GM12872 (cell line): ENCODE measurements around the gene ZFP69.

Experiments
- TF ChIP-seq, protein P1 (sequence below): IDR thresholded peaks from 3 replicates; pipeline ENCODE4 v1.5.1; 2011; ENCODE audit warnings: low read depth, mild to moderate bottlenecking, low read length, moderate library complexity; ENCODE audit not compliant: insufficient read depth

Gene ZFP69

GRCh38 chr1:40476924-40477677, at the start of gene ZFP69:
ZFP69 (plus strand) TSS chr1:40477290; CDS start chr1:40479362, 2,072 bp downstream.
- TF ChIP-seq, protein P1, sequence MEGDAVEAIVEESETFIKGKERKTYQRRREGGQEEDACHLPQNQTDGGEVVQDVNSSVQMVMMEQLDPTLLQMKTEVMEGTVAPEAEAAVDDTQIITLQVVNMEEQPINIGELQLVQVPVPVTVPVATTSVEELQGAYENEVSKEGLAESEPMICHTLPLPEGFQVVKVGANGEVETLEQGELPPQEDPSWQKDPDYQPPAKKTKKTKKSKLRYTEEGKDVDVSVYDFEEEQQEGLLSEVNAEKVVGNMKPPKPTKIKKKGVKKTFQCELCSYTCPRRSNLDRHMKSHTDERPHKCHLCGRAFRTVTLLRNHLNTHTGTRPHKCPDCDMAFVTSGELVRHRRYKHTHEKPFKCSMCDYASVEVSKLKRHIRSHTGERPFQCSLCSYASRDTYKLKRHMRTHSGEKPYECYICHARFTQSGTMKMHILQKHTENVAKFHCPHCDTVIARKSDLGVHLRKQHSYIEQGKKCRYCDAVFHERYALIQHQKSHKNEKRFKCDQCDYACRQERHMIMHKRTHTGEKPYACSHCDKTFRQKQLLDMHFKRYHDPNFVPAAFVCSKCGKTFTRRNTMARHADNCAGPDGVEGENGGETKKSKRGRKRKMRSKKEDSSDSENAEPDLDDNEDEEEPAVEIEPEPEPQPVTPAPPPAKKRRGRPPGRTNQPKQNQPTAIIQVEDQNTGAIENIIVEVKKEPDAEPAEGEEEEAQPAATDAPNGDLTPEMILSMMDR = no peak

DNA sequence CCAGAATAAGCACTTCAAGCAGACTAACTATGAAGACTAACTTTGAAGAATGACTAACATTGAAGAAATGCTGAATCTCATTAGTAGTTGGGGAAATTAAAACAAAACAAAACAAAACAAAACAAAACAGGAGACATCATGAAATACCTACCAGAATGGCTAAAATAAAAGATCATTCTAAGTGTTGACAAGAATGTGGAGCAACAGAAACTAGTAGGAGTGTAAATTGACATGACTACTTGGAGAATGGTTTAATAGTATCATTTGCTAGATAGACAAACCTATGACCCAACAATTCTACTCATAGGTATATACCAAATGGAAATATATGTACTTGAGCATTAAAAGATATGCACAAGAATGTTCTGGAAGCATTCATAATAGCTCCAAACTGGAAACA, 45.7 kb upstream of the ZFP69 start:
- TF ChIP-seq, protein P1 = no peak

DNA sequence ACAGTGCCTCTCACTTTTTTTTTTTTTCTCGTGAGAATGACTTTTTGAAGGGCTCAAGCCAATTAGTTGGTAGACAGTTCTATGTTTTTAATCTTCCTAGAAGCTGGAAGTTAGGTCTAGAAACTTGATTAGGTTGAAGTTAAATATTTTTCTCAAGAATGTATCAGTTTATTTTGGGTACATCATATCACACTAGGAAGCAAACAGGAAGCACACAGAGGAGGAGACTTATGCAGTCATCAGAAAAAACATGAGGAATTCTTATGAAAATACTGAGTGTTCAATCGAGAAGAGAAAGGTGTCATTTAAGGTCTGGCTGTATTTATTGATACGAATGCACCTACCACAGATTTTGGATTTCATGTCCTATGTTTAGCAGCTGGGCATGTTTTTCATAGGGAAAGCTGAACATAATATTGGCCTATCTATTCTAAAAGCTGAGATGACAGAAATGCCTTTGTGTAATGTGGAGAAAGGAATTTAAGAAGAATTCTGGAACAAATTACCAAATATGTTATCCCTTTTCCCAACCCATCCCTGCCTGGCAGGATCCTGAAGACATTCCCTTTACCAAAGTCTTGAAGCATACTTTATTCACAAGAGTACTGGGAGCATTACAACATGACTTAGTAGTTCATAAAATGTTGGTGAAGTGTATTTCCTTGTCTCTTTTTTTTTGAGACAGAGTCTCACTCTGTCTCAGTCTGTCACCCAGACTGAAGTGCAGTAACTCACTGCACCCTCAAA, 44.3 kb upstream of the ZFP69 start:
- TF ChIP-seq, protein P1 = no peak

DNA sequence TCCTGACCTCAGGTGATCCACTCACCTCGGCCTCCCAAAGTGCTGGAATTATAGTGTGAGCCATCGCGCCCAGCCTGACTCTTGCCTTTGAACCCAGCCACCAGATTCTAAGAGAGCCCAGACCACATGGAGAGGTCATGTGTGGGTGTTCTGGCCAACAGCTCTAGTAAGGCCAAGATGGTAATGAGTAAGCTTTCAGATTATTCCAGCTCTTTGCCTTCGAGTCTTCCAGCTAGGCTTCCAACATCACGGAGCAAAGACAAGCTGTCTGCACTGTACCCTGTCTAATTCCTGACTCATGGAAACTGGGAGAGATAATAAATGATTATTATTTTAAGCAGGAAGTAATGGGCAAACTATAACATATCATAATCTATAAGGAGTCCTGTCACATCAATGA, 41.6 kb upstream of the ZFP69 start:
- TF ChIP-seq, protein P1 = no peak

DNA sequence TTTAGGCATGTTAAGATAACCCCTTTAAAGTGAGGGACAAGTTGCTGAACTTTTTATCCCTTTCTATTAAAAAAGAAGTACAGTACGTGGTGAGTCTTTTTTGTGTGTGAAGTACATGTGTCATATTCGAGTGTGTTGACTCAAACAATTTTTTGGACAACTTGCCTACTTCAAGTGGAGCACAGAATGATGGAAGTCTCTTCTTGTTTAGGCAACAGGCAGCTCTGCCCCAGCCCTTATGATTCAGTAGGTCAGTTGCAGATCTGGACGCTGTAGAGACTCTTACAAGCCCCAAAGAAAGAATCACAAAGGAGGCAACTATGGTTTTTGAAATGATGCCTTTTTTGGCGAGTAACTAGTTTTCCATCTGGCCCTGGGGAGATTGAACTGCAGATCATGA, 41.2 kb upstream of the ZFP69 start:
- TF ChIP-seq, protein P1 = no peak

GRCh38 chr1:40438391-40439015, 38.6 kb upstream of the ZFP69 start:
- TF ChIP-seq, protein P1 = peak; percentile 60

- TF ChIP-seq, protein P1 = no peak
Measured at GRCh38 chr1:40439247-40439646, 37.8 kb upstream of the ZFP69 start.
